Smooth muscle cell of the brain vasculature (primary cell): Measurements from ENCODE around the gene AHI1.
"Not testable (repeated sequence)": the region's sequence is repeated elsewhere in the genome, so short reads cannot be mapped to it uniquely, and the experiment has no call there.

Experiments
- DNase-seq: peaks from one replicate; pipeline ENCODE4 v3.0.0-alpha.2; 2012; ENCODE audit warnings: low read depth, low spot score

AHI1 gene

GRCh38 chr6:135393289-135393688 is 104.3 kb downstream of the AHI1 start:
- no peak for DNase-seq

GRCh38 chr6:135390458-135390857 is 107.1 kb downstream of the AHI1 start:
- DNase-seq = no peak

- no peak for DNase-seq
These were observed 112.2 kb downstream of the AHI1 start for GRCh38 chr6:135385299-135385698.

- no peak for DNase-seq
These were observed 113.8 kb downstream of the AHI1 start for GRCh38 chr6:135383766-135384165.

GRCh38 chr6:135383301-135383700 is 114.2 kb downstream of the AHI1 start:
- no peak for DNase-seq

GRCh38 chr6:135382182-135382628 is 115.3 kb downstream of the AHI1 start:
- DNase-seq = no peak

- DNase-seq = no peak
These were observed 116.7 kb downstream of the AHI1 start for GRCh38 chr6:135380793-135381192.

GRCh38 chr6:135379647-135380046 is 117.9 kb downstream of the AHI1 start:
- no peak for DNase-seq

GRCh38 chr6:135372758-135373157 is 124.8 kb downstream of the AHI1 start:
- DNase-seq = no peak

- not testable (repeated sequence) for DNase-seq
These were observed 133.9 kb downstream of the AHI1 start for GRCh38 chr6:135363622-135364021.

GRCh38 chr6:135362124-135362523 is 135.4 kb downstream of the AHI1 start:
- DNase-seq = no peak

GRCh38 chr6:135360222-135360621 is 137.3 kb downstream of the AHI1 start:
- DNase-seq = no peak

GRCh38 chr6:135358985-135359384 is 138.6 kb downstream of the AHI1 start:
- no peak for DNase-seq

GRCh38 chr6:135358251-135358821 is 139.2 kb downstream of the AHI1 start:
- DNase-seq = peak; percentile 52

GRCh38 chr6:135354407-135354806 is 143.1 kb downstream of the AHI1 start:
- no peak for DNase-seq

GRCh38 chr6:135353113-135353512 is 144.4 kb downstream of the AHI1 start:
- DNase-seq = no peak

GRCh38 chr6:135351635-135352034 is 145.9 kb downstream of the AHI1 start:
- no peak for DNase-seq

- DNase-seq = no peak
These were observed 149.7 kb downstream of the AHI1 start for GRCh38 chr6:135347887-135348286.

- DNase-seq = no peak
These were observed 150.8 kb downstream of the AHI1 start for GRCh38 chr6:135346747-135347146.

GRCh38 chr6:135344526-135344925 is 153.0 kb downstream of the AHI1 start:
- no peak for DNase-seq

GRCh38 chr6:135339920-135340319 is 157.6 kb downstream of the AHI1 start:
- DNase-seq = not testable (repeated sequence)

- no peak for DNase-seq
These were observed 163.4 kb downstream of the AHI1 start for GRCh38 chr6:135334169-135334568.

- no peak for DNase-seq
These were observed 166.5 kb downstream of the AHI1 start for GRCh38 chr6:135331002-135331401.
